Measurements from ENCODE around the gene TCF15. TPM values are rescaled to one million over a fixed set of nuclear protein-coding genes. Genes with fewer than 3 reads are reported as not detected.
A peak's percentile ranks its signal among the peaks of the same experiment; 100 is the strongest.

TCF15 gene
- total RNA-seq, 3 donors from 2014 or later = 0.44 to 2.6 (median 1.1) TPM

GRCh38 chr20:653590-654416 is 43.7 kb upstream of the TCF15 start:
- TF ChIP-seq POLR2AphosphoS5 (IDR thresholded peaks at IDR 0.05) = no peak
- no peaks in the 10 kb centered on the region for H3K9me3 ChIP-seq
- intact Hi-C loops (cut with DNase I; ENCODE audit: low total_unique reads) = no loop called here
- no peaks in the 10 kb centered on the region for H3K27me3 ChIP-seq
- H3K4me1 ChIP-seq = no peaks in the 10 kb centered on the region
- H3K27ac ChIP-seq = peak overlapping the region; percentile 83 to 89
- H3K36me3 ChIP-seq = no peaks in the 10 kb centered on the region
- peak overlapping the region; percentile 58 to 82 (median 72) for H3K4me3 ChIP-seq
- DNase-seq (ENCODE audit: low spot score in 2 of 2) = no peak

GRCh38 chr20:653110-653589 is 43.0 kb upstream of the TCF15 start, which contains the start of gene SRXN1:
Gene SRXN1 (minus strand): TSS chr20:653200. CDS start chr20:653185, 15 bp downstream.
- Histone ChIP-seq H3K36me3 (peaks cover 6% of the 10 kb centered on the region), H3K27ac (peak within 1 kb of the TSS; percentile 83 to 89), H3K4me3 (peak within 1 kb of the TSS; percentile 58 to 82 (median 72)), H3K27me3 (no peaks in the 10 kb centered on the region), H3K9me3 (peaks cover 0 to 5% of the 10 kb centered on the region in 2 donors), H3K4me1 (no peaks in the 10 kb centered on the region)
- intact Hi-C loops (cut with DNase I; ENCODE audit: low total_unique reads) = no loop called here
- DNase-seq (ENCODE audit: low spot score in 2 of 2) = peak; percentile 78 to 82
- no peak for TF ChIP-seq POLR2A (IDR thresholded peaks at IDR 0.05)
- TF ChIP-seq POLR2AphosphoS5 (IDR thresholded peaks at IDR 0.05) = peak in 1 of 3 donors; percentile 22
- TF ChIP-seq CTCF (IDR thresholded peaks at IDR 0.05) = peak in 1 of 3 donors; percentile 56

GRCh38 chr20:652615-653109 is 42.6 kb upstream of the TCF15 start:
- no peak for DNase-seq (ENCODE audit: low spot score in 2 of 2)
- TF ChIP-seq POLR2A (IDR thresholded peaks at IDR 0.05) = no peak
- no peak for TF ChIP-seq POLR2AphosphoS5 (IDR thresholded peaks at IDR 0.05)
- TF ChIP-seq CTCF (IDR thresholded peaks at IDR 0.05) = no peak
- Histone ChIP-seq H3K4me1 (no peaks in the 10 kb centered on the region), H3K9me3 (peaks cover 0 to 10% of the 10 kb centered on the region in 2 donors), H3K27me3 (no peaks in the 10 kb centered on the region), H3K27ac (peak overlapping the region; percentile 83 to 89), H3K4me3 (peak overlapping the region; percentile 58 to 82 (median 72)), H3K36me3 (peaks cover 10% of the 10 kb centered on the region)
- intact Hi-C loops (cut with DNase I; ENCODE audit: low total_unique reads) = no loop called here

- intact Hi-C loops (cut with DNase I; ENCODE audit: low total_unique reads) = no loop called here
- peak overlapping the region; percentile 58 to 82 (median 72) for H3K4me3 ChIP-seq
- H3K27me3 ChIP-seq = no peaks in the 10 kb centered on the region
- peaks cover 0 to 11% of the 10 kb centered on the region in 2 donors for H3K9me3 ChIP-seq
- no peak for DNase-seq (ENCODE audit: low spot score in 2 of 2)
- TF ChIP-seq CTCF (IDR thresholded peaks at IDR 0.05) = no peak
- no peak for TF ChIP-seq POLR2A (IDR thresholded peaks at IDR 0.05)
- TF ChIP-seq POLR2AphosphoS5 (IDR thresholded peaks at IDR 0.05) = no peak
- peak overlapping the region; percentile 83 to 89 for H3K27ac ChIP-seq
- H3K4me1 ChIP-seq = no peaks in the 10 kb centered on the region
- H3K36me3 ChIP-seq = peaks cover 10% of the 10 kb centered on the region
Measured at GRCh38 chr20:651713-652614, 41.9 kb upstream of the TCF15 start.

- Histone ChIP-seq H3K9me3 (peaks cover 0 to 11% of the 10 kb centered on the region in 2 donors), H3K4me3 (no peak overlapping the region), H3K27ac (no peak overlapping the region), H3K36me3 (peaks cover 10% of the 10 kb centered on the region), H3K4me1 (no peaks in the 10 kb centered on the region), H3K27me3 (no peaks in the 10 kb centered on the region)
- DNase-seq (ENCODE audit: low spot score in 2 of 2) = no peak
- intact Hi-C loops (cut with DNase I; ENCODE audit: low total_unique reads) = no loop called here
- TF ChIP-seq CTCF (IDR thresholded peaks at IDR 0.05) (no peak), POLR2A (IDR thresholded peaks at IDR 0.05) (no peak), POLR2AphosphoS5 (IDR thresholded peaks at IDR 0.05) (no peak)
Measured at GRCh38 chr20:650954-651353, 40.8 kb upstream of the TCF15 start.
